ENCODE results near the gene PLD4.

PLD4 gene

GRCh38 chr14:104956290-104956890, 31.7 kb downstream of the PLD4 start:
- DNase-seq: peak in 1 of 5 donors; percentile 2

GRCh38 chr14:104957146-104958113, 32.8 kb downstream of the PLD4 start:
- peak in 1 of 5 donors; percentile 3 for DNase-seq

- no peak for DNase-seq
Measured at GRCh38 chr14:104964546-104964945, 39.9 kb downstream of the PLD4 start.

GRCh38 chr14:104965561-104966231, 41.0 kb downstream of the PLD4 start:
- peak in 1 of 5 donors; percentile 4 for DNase-seq

- DNase-seq: no peak
Measured at GRCh38 chr14:104966261-104966865, 41.7 kb downstream of the PLD4 start.

GRCh38 chr14:104966981-104967385, 42.3 kb downstream of the PLD4 start:
- no peak for DNase-seq

- DNase-seq: no peak
Measured at GRCh38 chr14:104967386-104968152, 42.9 kb downstream of the PLD4 start.

- DNase-seq: peak in 1 of 5 donors; percentile 7
Measured at GRCh38 chr14:104968153-104968527, 43.5 kb downstream of the PLD4 start.

- DNase-seq: peak in 1 of 5 donors; percentile 4
Measured at GRCh38 chr14:104968541-104969401, 44.1 kb downstream of the PLD4 start.

- DNase-seq: peak in 1 of 5 donors; percentile 3
Measured at GRCh38 chr14:104969741-104970230, 45.1 kb downstream of the PLD4 start.

- peak in 1 of 5 donors; percentile 5 for DNase-seq
Measured at GRCh38 chr14:104970231-104971068, 45.8 kb downstream of the PLD4 start.

- DNase-seq: peak in 1 of 5 donors; percentile 4
Measured at GRCh38 chr14:104971447-104972240, 47.0 kb downstream of the PLD4 start.

GRCh38 chr14:104972301-104973134, 47.8 kb downstream of the PLD4 start:
- no peak for DNase-seq

- no peak for DNase-seq
Measured at GRCh38 chr14:104973135-104973384, 48.4 kb downstream of the PLD4 start.

GRCh38 chr14:104973385-104974145, 48.9 kb downstream of the PLD4 start:
- DNase-seq: no peak

GRCh38 chr14:104974146-104974541, 49.5 kb downstream of the PLD4 start:
- no peak for DNase-seq

GRCh38 chr14:104974665-104975390, 50.1 kb downstream of the PLD4 start:
- DNase-seq: no peak

Measured in T-helper 1 cell (primary cell).